Measurements from ENCODE around the gene BTRC. TPM values are rescaled to one million over a fixed set of nuclear protein-coding genes. Genes with fewer than 3 reads are reported as not detected.

BTRC gene
- total RNA-seq, 1 experiment from 2014 or later: 19.4 TPM

DNA sequence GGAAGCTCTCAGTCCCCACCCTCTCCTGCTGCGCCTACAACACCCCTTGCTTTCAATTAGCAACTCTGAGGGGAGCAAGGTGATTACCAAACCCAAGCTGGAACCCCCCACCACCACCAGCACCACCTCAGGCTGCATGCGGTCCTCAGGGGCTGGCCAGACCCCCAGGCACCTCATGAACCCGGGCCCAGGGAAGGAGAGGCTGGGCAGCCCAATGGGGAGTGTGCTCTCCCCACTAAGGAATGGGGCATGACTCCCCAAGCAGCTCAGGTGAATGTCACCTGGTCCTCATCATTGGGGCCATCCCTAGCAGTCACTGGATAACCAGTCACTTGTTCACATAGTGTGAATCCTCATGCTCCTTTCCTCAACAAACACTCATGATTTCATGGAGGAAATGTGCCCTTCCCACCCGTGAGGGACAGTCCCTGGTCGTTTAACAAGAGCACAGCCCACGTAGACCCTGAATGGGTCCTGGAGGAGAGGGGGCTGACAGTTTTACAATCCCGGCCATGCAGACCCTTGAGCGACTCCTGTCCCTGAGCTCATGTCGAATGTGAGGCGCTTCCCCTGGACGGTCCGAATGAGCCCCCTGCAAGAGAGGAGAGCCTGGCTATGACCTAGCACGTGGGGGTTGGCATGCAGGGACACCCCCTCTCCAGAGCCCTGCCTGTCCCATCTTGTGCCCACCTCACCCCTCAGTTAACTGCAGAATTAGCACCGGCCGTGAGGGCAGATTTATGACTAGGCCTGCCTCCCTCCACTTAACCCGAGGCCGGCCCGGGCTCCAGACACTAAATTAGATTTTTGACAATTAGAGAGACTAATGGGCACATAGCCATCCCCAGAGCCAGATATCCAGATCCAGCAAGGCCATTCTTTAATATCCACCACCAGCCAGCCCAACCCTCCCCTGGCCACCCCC lies 205.0 kb downstream of the BTRC start:
- intact Hi-C loops (cut with micrococcal nuclease): no loop called here
- Mint-ChIP-seq H3K27ac (ENCODE audit: low read depth, unreplicated experiment) (peak overlapping the region; percentile 93), H3K4me1 (ENCODE audit: insufficient read depth, unreplicated experiment) (peaks cover 11% of the 10 kb centered on the region), H3K4me3 (ENCODE audit: unreplicated experiment) (no peak overlapping the region), H3K27me3 (ENCODE audit: insufficient read depth, unreplicated experiment) (no peaks in the 10 kb centered on the region), H3K36me3 (ENCODE audit: insufficient read depth, unreplicated experiment) (peaks cover 12% of the 10 kb centered on the region), H3K9me3 (ENCODE audit: unreplicated experiment) (no peaks in the 10 kb centered on the region)
- TF ChIP-seq, protein P1, sequence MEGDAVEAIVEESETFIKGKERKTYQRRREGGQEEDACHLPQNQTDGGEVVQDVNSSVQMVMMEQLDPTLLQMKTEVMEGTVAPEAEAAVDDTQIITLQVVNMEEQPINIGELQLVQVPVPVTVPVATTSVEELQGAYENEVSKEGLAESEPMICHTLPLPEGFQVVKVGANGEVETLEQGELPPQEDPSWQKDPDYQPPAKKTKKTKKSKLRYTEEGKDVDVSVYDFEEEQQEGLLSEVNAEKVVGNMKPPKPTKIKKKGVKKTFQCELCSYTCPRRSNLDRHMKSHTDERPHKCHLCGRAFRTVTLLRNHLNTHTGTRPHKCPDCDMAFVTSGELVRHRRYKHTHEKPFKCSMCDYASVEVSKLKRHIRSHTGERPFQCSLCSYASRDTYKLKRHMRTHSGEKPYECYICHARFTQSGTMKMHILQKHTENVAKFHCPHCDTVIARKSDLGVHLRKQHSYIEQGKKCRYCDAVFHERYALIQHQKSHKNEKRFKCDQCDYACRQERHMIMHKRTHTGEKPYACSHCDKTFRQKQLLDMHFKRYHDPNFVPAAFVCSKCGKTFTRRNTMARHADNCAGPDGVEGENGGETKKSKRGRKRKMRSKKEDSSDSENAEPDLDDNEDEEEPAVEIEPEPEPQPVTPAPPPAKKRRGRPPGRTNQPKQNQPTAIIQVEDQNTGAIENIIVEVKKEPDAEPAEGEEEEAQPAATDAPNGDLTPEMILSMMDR (IDR thresholded peaks at IDR 0.05; ENCODE audit: unreplicated experiment): no peak
- no TSS peak for BruUV-seq (replicated peaks)
- no peak for DNase-seq (ENCODE audit: unreplicated experiment)
- CTCF ChIA-PET: interaction anchor here (2.0 to 2.2 kb wide), 2 partner anchors 11 to 345 kb away, joined by 10 to 12 read pairs; no protein-coding TSS in a partner anchor
- POLR2A ChIA-PET: interaction anchor here (0.6 to 1.7 kb wide), 7 partner anchors 9 to 338 kb away, joined by 3 to 5 read pairs (median 4); partner anchors contain the start of genes DPCD and POLL

DNA sequence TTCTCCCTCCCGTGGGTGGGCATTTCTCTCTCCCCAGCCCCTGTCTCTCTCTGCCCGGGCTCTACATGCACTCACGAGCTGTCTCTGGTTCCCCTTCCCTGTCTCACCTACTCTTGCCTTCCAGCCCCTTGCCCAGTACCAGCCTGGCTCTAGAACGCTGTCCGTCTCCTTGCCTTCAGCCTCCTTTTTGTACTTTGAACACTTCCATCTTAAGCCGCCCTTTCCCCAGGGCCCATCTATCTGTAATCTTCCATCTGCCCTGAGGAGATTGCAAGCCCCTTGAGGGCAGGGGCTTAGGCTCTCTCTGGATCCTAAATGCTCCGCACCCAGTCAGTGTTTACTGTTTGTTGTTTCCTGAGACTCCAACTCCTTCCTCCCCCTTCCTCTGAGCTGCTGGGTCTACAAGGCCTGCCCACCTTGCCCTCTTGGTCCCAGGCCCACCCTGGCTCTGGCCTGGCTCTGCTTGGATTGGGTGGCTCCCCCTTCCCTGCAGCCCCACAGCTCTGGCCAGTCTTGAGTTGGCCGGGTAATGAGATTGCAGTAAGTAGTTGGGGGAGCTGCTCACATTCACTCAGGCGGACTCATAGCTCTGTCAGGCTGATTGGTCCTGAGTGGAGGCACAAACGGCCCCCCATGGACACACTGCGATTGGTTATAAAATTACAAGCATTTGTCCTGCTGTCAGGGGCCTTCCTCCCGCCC lies 205.8 kb downstream of the BTRC start:
- ChIA-PET POLR2A (interaction anchor here (0.5 to 1.7 kb wide), 2 partner anchors 28 to 315 kb away, joined by 3 to 4 read pairs; partner anchors contain the start of genes DPCD and POLL), CTCF (interaction anchor here (0.6 to 2.2 kb wide), 4 partner anchors 10 to 1243 kb away, joined by 3 to 12 read pairs (median 6); no protein-coding TSS in a partner anchor)
- Mint-ChIP-seq H3K4me1 (ENCODE audit: insufficient read depth, unreplicated experiment) (peaks cover 11% of the 10 kb centered on the region), H3K36me3 (ENCODE audit: insufficient read depth, unreplicated experiment) (peaks cover 17% of the 10 kb centered on the region), H3K9me3 (ENCODE audit: unreplicated experiment) (no peaks in the 10 kb centered on the region), H3K27me3 (ENCODE audit: insufficient read depth, unreplicated experiment) (no peaks in the 10 kb centered on the region), H3K27ac (ENCODE audit: low read depth, unreplicated experiment) (peak overlapping the region; percentile 93), H3K4me3 (ENCODE audit: unreplicated experiment) (no peak overlapping the region)
- intact Hi-C loops (cut with micrococcal nuclease): no loop called here
- DNase-seq (ENCODE audit: unreplicated experiment): no peak
- TF ChIP-seq, protein P1 (IDR thresholded peaks at IDR 0.05; ENCODE audit: unreplicated experiment): no peak
- BruUV-seq (replicated peaks): no TSS peak

DNA sequence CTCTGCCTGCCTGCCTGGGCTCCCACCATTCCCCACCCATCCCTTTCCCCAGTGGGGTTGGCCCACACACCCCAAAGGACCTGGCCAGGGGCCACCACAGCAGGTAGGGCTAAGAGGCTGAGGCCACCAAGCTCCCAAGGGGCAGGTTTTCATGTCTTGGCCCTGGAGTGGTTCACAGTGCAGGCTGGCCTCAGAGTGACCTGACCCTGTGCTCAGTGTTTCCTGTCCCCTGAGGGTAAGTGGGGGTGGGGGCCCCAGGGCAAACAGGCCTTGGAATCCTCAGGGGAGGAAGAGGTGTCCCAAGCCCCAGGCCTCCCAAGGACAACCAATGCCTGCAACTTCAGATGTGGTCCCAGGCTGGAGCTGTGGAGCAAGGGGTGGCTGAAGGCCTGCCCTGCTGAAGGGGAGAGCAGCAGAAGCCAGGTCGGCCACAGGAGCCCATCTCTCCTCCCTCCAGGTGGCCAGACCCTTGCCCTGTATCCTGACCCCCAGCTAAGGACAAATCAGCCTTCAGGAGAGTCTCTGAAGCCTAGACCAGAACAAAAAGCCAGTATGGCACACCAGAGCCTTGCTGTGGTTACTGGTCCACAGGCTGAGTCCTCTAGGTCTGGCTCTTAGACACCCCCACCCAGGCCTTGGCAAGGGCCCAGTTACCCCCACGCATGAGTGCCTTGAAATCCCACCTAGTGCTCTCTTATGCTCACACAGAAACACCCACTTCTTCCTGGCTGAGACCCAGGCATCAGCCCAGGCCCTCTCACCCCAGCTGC lies 206.5 kb downstream of the BTRC start:
- Mint-ChIP-seq H3K36me3 (ENCODE audit: insufficient read depth, unreplicated experiment) (peaks cover 16% of the 10 kb centered on the region), H3K27me3 (ENCODE audit: insufficient read depth, unreplicated experiment) (peaks cover 7% of the 10 kb centered on the region), H3K27ac (ENCODE audit: low read depth, unreplicated experiment) (no peak overlapping the region), H3K4me1 (ENCODE audit: insufficient read depth, unreplicated experiment) (peaks cover 11% of the 10 kb centered on the region), H3K4me3 (ENCODE audit: unreplicated experiment) (no peak overlapping the region), H3K9me3 (ENCODE audit: unreplicated experiment) (no peaks in the 10 kb centered on the region)
- DNase-seq (ENCODE audit: unreplicated experiment): no peak
- intact Hi-C loops (cut with micrococcal nuclease): no loop called here
- POLR2A ChIA-PET: interaction anchor here (0.5 kb wide), 1 partner anchor 316 kb away, joined by 3 read pairs; no protein-coding TSS in a partner anchor
- TF ChIP-seq, protein P1 (IDR thresholded peaks at IDR 0.05; ENCODE audit: unreplicated experiment): no peak
- BruUV-seq (replicated peaks): no TSS peak
- CTCF ChIA-PET: interaction anchor here (0.5 to 3.5 kb wide), 6 partner anchors 11 to 1243 kb away, joined by 3 to 17 read pairs (median 3); no protein-coding TSS in a partner anchor
